ENCODE measurements around the gene SNTN. TPM values are rescaled to one million over a fixed set of nuclear protein-coding genes. Genes with fewer than 3 reads are reported as not detected.

The SNTN gene
- total and polyA plus RNA-seq, 2 experiments from 2014 or later, result 0.24 TPM; not detected in 1

- H3K9me3 ChIP-seq (ENCODE audit: low read depth), result no peaks in the 10 kb centered on the region
- H3K36me3 ChIP-seq, result no peaks in the 10 kb centered on the region
- no peak overlapping the region for H3K4me3 ChIP-seq
- H3K4me1 ChIP-seq (ENCODE audit: low read depth), result no peaks in the 10 kb centered on the region
- no peak for DNase-seq (ENCODE audit: low read depth in 1 of 2, low spot score in 1 of 2)
- no peaks in the 10 kb centered on the region for H3K27me3 ChIP-seq
- TF ChIP-seq, protein P1, sequence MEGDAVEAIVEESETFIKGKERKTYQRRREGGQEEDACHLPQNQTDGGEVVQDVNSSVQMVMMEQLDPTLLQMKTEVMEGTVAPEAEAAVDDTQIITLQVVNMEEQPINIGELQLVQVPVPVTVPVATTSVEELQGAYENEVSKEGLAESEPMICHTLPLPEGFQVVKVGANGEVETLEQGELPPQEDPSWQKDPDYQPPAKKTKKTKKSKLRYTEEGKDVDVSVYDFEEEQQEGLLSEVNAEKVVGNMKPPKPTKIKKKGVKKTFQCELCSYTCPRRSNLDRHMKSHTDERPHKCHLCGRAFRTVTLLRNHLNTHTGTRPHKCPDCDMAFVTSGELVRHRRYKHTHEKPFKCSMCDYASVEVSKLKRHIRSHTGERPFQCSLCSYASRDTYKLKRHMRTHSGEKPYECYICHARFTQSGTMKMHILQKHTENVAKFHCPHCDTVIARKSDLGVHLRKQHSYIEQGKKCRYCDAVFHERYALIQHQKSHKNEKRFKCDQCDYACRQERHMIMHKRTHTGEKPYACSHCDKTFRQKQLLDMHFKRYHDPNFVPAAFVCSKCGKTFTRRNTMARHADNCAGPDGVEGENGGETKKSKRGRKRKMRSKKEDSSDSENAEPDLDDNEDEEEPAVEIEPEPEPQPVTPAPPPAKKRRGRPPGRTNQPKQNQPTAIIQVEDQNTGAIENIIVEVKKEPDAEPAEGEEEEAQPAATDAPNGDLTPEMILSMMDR (IDR thresholded peaks at IDR 0.05; ENCODE audit: low read depth, low read length), result no peak
- H3K27ac ChIP-seq, result no peak overlapping the region
These were observed 38.9 kb upstream of the SNTN start for GRCh38 chr3:63613561-63613960.

DNA sequence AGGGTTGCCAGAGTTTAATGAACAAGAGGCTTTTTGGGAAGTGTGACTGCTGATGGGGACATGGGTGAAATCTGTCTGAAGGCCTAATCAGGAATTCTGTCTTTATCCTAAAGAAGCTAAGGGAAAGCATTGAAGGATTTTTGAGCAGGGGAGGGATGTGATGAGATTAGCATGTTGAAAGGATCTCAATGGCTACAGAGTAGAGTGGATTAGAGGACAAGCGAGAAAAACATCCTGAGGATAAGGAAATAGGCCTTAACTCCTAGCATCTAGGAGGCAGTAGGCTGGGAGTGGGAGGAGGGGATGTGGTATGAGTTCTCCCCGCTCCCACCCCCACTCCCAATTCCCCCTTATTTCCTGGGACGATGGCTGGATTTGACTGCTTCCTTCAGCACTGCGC lies 35.1 kb upstream of the SNTN start:
- H3K27ac ChIP-seq, result no peak overlapping the region
- H3K27me3 ChIP-seq, result no peaks in the 10 kb centered on the region
- H3K4me3 ChIP-seq, result no peak overlapping the region
- H3K9me3 ChIP-seq (ENCODE audit: low read depth), result no peaks in the 10 kb centered on the region
- no peak for DNase-seq (ENCODE audit: low read depth in 1 of 2, low spot score in 1 of 2)
- TF ChIP-seq, protein P1 (IDR thresholded peaks at IDR 0.05; ENCODE audit: low read depth, low read length), result no peak
- H3K36me3 ChIP-seq, result no peaks in the 10 kb centered on the region
- no peaks in the 10 kb centered on the region for H3K4me1 ChIP-seq (ENCODE audit: low read depth)

DNA sequence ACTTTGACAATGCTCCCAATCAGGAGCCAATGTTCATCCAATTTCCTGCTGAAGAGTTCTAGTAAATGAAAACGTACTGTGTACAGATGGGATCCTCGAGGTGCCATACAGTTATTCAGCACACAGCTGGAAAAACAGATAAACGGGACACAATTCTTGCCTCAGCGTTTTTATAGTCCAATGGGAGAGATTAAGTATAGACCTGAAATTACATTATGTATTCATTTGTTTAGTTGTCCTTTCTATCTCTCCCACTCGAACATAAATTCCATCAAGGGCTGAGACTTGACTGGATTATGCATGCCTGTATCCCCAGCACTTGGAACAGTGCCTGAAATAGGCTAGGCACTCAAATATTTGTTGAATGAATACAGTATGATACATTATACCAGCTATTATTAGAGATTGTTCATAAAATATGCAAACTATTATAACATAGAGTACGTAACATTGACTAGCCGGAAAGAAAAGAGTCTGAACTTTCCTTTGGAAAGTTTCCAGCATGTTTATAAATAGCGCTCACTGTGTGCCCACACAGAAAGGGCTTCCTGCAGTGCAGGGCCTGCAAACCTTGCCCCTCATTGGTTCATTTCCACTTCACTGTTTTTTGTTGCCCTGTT lies 27.4 kb upstream of the SNTN start:
- H3K9me3 ChIP-seq (ENCODE audit: low read depth), result no peaks in the 10 kb centered on the region
- peak; percentile 59 to 64 for DNase-seq (ENCODE audit: low read depth in 1 of 2, low spot score in 1 of 2)
- no peaks in the 10 kb centered on the region for H3K27me3 ChIP-seq
- no peak overlapping the region for H3K4me3 ChIP-seq
- H3K36me3 ChIP-seq, result no peaks in the 10 kb centered on the region
- H3K4me1 ChIP-seq (ENCODE audit: low read depth), result peaks cover 10% of the 10 kb centered on the region
- no peak overlapping the region for H3K27ac ChIP-seq
- TF ChIP-seq, protein P1 (IDR thresholded peaks at IDR 0.05; ENCODE audit: low read depth, low read length), result no peak

DNA sequence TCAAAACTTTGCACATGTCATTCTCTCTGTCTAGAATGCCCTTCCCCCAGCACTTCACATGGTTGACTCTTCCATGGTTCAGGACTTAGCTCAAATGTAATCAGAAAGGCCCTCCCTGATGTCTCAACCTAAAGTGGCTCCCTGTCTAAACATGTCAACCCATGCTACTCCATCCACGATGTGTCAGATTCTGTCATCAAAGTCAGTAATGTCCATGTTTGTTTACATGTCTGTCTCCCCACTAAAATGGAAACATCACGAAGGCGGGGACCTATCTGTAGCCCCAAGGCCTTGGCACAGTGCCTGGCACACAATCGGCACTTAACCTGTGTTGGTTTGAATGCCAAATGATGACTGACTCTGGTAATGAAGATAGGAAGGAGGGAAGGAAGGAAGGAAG lies 20.8 kb upstream of the SNTN start:
- TF ChIP-seq, protein P1 (IDR thresholded peaks at IDR 0.05; ENCODE audit: low read depth, low read length), result no peak
- no peaks in the 10 kb centered on the region for H3K36me3 ChIP-seq
- no peak overlapping the region for H3K27ac ChIP-seq
- no peaks in the 10 kb centered on the region for H3K4me1 ChIP-seq (ENCODE audit: low read depth)
- no peaks in the 10 kb centered on the region for H3K27me3 ChIP-seq
- H3K9me3 ChIP-seq (ENCODE audit: low read depth), result no peaks in the 10 kb centered on the region
- no peak for DNase-seq (ENCODE audit: low read depth in 1 of 2, low spot score in 1 of 2)
- no peak overlapping the region for H3K4me3 ChIP-seq

DNA sequence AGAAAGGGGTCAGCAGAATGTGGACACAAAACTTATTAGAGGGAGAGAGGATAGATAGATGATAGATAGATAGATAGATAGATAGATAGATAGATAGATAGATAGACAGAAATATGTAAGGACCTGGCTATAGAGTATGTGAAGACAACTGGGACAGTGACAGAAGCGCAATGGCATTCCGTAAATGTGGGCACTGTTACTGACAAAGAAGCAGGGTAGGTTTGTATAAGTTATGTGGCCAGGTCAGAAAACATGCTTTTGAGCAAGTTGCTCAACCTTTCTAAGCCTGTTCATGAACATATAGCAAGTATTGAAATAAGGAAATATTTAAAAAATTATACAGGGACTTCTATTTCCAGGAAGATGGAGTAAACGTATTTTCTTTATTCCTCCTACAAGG lies 17.3 kb upstream of the SNTN start:
- H3K27ac ChIP-seq, result no peak overlapping the region
- no peaks in the 10 kb centered on the region for H3K9me3 ChIP-seq (ENCODE audit: low read depth)
- no peaks in the 10 kb centered on the region for H3K36me3 ChIP-seq
- no peak for DNase-seq (ENCODE audit: low read depth in 1 of 2, low spot score in 1 of 2)
- no peak overlapping the region for H3K4me3 ChIP-seq
- H3K27me3 ChIP-seq, result no peaks in the 10 kb centered on the region
- TF ChIP-seq, protein P1 (IDR thresholded peaks at IDR 0.05; ENCODE audit: low read depth, low read length), result no peak
- H3K4me1 ChIP-seq (ENCODE audit: low read depth), result no peaks in the 10 kb centered on the region
